GM19023 (cell line): ENCODE results near the gene ITGA2B.

ENCODE experiments used
- ATAC-seq: cut with Tn5 transposase; IDR thresholded peaks from one replicate; pipeline ENCODE4 v1.9.1; 2021; ENCODE audit warnings: mild to moderate bottlenecking, moderate library complexity; ENCODE audit not compliant: unreplicated experiment

The ITGA2B gene

GRCh38 chr17:44389281-44389680, at the start of gene ITGA2B:
Gene ITGA2B, minus strand, starts transcription at chr17:44389649. Its CDS starts 176 bp downstream, at chr17:44389473.
- ATAC-seq = no peak

DNA sequence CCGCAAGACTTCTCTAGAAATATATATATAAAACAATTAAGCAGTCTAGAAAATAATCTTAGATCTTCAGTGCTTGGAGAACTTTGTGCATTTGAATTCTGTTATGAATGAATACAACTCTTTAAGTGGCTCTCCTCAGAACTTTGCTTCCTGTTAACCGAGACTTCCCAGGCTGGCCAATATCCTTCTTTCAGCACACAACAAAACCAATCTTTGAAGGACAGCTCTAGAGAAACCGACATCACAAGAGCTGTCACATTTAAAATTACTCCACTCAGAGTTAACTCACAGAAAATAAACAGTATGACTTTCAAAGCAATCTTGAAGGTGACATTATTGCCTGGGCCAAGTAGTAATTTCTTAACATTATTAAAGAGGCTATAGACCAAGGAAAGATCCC, 49.7 kb upstream of the ITGA2B start:
- ATAC-seq = no peak

- no peak for ATAC-seq
These were observed 49.2 kb upstream of the ITGA2B start for GRCh38 chr17:44438636-44439035.

DNA sequence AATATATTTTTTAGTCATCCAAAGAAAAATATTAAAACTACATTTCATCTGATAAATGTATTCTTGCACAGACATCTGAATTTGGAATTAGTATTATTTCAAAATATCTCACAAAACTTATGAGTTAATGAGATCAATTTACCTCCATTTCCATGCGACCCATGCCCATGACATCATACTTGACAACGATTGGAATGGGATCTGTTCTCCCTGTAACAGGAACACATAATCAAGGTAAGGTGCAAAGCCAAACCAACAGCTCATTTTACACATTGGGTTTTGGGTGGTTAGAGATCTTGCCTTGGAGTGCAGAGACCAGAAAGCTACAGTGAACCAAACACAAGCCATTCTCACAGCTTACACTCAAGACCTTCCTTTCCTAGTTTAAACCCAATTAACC, 46.9 kb upstream of the ITGA2B start:
- ATAC-seq = no peak

DNA sequence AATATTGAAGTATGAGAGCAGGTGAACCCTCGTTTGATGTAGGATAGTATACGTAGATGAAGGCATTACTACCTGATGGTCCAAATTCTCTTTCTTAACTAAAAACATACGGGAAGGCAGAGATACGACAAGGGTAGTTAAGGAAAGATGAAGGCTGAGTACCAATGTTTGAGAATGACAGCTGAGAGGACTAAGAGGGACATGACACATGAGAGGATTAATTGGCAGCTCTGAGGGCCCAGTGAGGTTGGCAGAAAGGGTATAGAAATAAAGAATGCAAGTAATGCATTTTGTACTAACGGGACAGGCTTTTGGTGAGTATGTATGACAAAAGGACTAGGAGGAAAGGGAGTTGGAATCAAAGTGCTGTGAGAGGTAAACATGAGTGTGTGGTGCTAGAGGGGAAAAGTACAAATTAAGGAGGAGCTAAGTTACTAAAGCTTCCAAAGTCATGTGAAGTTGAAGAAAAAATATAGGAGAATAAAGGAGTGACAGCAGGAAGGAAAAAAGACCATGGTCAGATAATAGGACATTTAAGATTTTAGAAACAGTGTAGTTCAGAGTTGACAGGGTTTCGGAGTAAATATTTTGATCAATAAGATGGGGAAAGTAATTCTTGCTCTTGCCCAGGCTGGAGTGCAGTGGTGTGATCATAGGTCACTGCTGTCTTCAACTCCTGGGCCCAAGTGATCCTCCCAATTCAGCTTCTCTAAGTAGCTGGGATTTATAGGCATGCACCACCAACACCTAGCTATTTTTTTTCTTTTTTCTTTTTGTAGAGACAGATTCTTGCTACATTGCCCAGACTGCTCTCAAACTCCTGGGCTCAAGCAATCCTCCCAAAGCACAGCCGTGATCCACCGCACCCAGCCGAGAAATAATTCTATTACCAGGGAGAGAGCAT, 43.1 kb upstream of the ITGA2B start:
- no peak for ATAC-seq

GRCh38 chr17:44424828-44425461, 35.5 kb upstream of the ITGA2B start:
- ATAC-seq = no peak

- no peak for ATAC-seq
These were observed 28.1 kb upstream of the ITGA2B start for GRCh38 chr17:44417553-44417952.

- no peak for ATAC-seq
These were observed 27.3 kb upstream of the ITGA2B start for GRCh38 chr17:44416558-44417289.

DNA sequence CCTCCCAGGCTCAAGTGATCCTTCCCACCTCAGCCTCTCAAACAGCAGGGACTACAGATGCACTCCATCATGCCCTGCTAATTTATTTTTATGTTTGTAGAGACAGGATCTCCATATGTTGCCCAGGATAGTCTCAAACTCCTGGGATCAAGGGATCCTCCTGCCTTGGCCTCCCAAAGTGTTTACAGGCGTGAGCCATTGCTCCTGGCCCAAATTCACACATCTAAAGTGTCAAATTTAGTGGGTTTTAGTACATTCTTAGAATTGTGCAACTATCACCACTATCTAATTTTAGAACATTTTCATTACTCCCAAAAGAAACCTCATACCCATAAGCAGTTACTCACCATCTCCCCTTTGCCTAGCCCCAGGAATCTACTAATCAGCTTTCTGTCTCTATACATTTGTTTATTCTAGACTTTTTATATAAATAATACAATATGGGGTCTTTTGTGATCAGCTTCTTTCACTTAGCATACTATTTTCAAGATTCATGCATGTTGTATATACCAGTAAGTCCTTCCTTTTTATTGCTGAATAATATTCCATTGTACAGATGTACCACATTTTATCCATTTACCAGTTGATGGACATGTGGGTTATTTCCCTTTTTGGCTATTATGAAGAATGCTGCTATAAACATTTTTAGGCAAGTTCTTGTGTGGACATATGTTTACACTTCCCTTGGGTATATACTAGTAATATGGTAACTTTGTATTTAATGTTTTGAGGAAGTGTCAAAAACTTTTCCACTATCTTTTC, 25.1 kb upstream of the ITGA2B start:
- ATAC-seq = no peak

- no peak for ATAC-seq
These were observed 20.0 kb upstream of the ITGA2B start for GRCh38 chr17:44409309-44410028.

- ATAC-seq = no peak
These were observed 19.3 kb upstream of the ITGA2B start for GRCh38 chr17:44408786-44409185.

DNA sequence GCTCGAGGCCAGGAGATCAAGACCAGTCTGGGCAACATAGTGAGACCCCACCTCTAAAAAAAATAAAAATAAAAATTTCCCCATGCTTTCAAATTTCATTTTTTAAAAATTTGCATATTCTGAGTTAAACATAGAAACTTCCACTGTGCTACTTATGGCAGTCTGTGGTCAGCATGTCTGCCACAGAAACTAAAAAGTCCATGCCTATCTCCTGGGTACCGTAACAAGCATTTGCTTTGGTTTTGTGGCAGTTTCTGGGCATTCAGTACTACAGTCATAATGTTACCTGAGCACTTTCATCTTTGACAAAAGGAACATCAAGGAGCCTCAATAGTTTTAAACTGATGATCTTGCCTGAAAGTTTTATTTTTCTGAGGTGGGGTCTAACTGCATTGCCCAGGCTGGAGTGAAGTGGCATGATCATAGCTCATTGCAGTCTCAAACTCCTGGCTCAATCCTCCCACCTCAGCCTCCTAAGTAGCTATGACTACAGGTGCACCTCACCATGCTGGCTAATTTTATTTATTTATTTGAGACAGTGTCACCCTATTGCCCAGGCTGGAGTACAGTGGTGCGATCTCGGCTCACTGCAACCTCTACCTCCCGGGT, 13.2 kb upstream of the ITGA2B start:
- ATAC-seq = no peak

DNA sequence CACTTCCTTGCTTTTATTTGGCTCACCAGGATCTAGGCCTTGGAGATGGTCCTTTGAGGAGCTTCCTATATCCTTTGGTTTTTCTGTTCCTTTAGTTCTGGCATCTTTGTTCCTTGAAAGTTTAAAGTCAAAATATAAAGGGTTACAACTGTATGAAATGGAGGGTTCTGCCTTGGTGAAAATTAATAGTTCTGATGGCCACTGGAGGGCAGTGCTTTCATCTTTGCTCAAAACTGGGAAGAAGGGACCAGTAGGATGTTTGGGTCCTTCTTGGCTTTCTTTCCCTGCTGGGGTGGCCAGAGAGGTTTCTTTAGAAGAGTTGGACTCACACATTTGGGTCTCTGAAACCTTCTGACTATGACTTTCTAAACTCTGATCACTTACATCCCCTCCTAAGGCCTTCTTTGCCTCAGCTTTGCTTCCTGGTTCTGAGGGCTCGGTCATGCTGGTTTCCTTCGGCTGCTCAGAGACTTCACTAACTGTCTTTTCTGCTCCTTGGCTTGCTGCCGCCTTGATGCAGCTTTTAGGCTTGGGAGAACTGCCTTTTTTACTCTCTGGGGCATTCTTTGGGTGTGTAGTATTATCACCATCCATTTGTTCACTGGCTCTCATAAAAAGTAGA, 10.9 kb upstream of the ITGA2B start:
- no peak for ATAC-seq

- ATAC-seq = no peak
These were observed 9.5 kb upstream of the ITGA2B start for GRCh38 chr17:44398692-44399691.

DNA sequence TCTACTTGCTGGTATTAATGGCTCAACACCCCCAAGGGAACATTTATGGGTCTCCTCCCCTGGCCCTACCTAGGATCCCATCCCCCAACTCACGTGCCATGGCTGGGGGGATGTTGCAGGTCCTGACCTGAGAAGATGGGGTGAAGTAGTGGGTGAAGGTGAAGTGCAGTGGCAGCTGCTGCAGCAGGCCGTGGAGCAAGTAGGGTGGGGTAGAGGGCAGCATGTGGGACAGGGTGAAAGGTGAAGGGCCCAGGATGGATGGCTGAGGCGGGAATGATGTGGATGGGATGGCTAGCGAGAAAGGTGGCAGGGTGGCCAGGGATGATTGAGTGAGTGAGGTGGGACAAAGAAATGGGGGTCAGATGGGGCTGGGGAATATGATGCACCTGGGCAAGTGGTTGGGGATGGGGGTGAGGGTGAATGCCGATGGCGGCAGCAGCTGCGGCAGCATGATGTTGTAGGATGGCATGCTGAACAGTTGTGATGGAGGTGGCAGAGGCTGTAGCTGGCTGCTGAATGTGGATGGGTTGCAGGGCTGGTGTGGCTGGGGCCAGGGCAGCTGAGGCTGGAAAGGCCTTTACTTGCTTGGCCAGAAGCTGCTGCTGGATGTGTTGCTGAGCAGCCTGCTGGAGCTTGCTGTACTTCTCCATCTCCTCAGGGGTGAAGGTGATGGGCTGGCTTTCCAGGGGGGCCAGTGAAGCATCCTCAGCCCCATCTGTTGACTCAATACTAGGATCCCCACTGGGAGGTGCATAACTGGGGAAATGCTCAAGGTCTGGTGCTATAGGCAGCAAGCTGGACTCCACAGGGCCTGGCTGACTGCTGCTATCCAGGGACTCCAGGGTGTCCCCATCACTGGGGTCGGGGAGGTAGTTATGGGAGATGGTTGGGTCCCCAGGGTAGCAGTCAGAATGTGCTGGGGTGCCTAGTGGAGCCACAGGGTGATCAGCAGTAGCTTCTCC, 8.3 kb upstream of the ITGA2B start:
- ATAC-seq = no peak

GRCh38 chr17:44396946-44397345, 7.5 kb upstream of the ITGA2B start:
- ATAC-seq = no peak

GRCh38 chr17:44394833-44395232, 5.4 kb upstream of the ITGA2B start:
- no peak for ATAC-seq
